GM23338 (cell line): ENCODE results near the gene BHLHA15.

Experiments used
- EZH2phosphoT487 ChIP-seq: fragments of 200-600 bp; sonication (generic); IDR thresholded peaks from one replicate; pipeline ENCODE4 v1.8.1; 2018; ENCODE audit warnings: antibody characterized with exemption; ENCODE audit not compliant: unreplicated experiment
- POLR2AphosphoS5 ChIP-seq: IDR thresholded peaks from 2 replicates; pipeline ENCODE4 v1.6.1; 2016; ENCODE audit warnings: antibody characterized with exemption, low read depth
- STAT1 ChIP-seq: IDR thresholded peaks from one replicate; pipeline ENCODE4 v1.6.1; 2016; ENCODE audit warnings: antibody characterized with exemption; ENCODE audit not compliant: unreplicated experiment
- TF ChIP-seq, protein P1 (sequence below), 2 experiments: fragments of 200-600 bp in 1 of 2; sonication (generic) in 1 of 2; conservative IDR thresholded peaks; 2 replicates each; pipeline versions ENCODE4 v1.5.1 to v1.6.1; 2016 to 2017; ENCODE audit warnings: antibody characterized with exemption in 2 of 2, low read depth in 2 of 2, mild to moderate bottlenecking in 2 of 2, moderate library complexity in 1 of 2
- TF ChIP-seq, protein P2 (sequence below): IDR thresholded peaks from one replicate; pipeline ENCODE4 v1.6.1; 2018; ENCODE audit warnings: antibody characterized with exemption; ENCODE audit not compliant: unreplicated experiment

DNA sequence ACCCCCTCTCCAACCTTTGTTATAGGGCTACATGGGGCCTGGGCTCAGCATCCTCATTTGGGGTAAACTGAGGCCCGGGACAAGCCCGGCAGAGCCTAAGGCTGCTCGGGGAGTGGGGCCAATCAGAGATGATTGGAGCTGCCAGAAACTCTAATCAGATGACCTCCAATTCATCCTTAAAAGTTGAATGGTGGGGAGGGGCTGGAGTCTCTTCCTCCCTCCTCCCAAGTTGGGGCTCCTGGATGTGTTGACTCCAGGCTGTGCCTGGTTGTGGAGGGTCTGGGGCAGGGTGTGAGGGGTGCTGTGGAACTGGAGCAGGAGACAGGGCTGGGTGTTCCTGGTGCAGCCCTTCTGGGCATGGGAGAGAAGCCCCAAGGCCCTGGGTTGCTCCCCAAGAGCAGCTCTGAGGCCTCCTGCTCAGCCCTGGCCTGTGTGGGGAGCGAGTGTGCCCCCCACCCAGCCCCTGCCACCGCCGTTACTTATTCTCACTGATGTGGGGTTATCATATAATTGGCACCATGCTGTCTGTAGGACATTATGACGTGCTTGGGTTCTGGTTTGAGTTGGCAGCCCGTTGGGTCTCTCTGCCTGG, 2.2 kb downstream of the BHLHA15 start:
- TF ChIP-seq, protein P1, sequence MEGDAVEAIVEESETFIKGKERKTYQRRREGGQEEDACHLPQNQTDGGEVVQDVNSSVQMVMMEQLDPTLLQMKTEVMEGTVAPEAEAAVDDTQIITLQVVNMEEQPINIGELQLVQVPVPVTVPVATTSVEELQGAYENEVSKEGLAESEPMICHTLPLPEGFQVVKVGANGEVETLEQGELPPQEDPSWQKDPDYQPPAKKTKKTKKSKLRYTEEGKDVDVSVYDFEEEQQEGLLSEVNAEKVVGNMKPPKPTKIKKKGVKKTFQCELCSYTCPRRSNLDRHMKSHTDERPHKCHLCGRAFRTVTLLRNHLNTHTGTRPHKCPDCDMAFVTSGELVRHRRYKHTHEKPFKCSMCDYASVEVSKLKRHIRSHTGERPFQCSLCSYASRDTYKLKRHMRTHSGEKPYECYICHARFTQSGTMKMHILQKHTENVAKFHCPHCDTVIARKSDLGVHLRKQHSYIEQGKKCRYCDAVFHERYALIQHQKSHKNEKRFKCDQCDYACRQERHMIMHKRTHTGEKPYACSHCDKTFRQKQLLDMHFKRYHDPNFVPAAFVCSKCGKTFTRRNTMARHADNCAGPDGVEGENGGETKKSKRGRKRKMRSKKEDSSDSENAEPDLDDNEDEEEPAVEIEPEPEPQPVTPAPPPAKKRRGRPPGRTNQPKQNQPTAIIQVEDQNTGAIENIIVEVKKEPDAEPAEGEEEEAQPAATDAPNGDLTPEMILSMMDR (conservative IDR thresholded peaks at IDR 0.05; ENCODE audit: low read depth in 2 of 2), result no peak
- TF ChIP-seq STAT1 (no peak), EZH2phosphoT487 (no peak), POLR2AphosphoS5 (no peak)
- TF ChIP-seq, protein P2, sequence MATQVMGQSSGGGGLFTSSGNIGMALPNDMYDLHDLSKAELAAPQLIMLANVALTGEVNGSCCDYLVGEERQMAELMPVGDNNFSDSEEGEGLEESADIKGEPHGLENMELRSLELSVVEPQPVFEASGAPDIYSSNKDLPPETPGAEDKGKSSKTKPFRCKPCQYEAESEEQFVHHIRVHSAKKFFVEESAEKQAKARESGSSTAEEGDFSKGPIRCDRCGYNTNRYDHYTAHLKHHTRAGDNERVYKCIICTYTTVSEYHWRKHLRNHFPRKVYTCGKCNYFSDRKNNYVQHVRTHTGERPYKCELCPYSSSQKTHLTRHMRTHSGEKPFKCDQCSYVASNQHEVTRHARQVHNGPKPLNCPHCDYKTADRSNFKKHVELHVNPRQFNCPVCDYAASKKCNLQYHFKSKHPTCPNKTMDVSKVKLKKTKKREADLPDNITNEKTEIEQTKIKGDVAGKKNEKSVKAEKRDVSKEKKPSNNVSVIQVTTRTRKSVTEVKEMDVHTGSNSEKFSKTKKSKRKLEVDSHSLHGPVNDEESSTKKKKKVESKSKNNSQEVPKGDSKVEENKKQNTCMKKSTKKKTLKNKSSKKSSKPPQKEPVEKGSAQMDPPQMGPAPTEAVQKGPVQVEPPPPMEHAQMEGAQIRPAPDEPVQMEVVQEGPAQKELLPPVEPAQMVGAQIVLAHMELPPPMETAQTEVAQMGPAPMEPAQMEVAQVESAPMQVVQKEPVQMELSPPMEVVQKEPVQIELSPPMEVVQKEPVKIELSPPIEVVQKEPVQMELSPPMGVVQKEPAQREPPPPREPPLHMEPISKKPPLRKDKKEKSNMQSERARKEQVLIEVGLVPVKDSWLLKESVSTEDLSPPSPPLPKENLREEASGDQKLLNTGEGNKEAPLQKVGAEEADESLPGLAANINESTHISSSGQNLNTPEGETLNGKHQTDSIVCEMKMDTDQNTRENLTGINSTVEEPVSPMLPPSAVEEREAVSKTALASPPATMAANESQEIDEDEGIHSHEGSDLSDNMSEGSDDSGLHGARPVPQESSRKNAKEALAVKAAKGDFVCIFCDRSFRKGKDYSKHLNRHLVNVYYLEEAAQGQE, result no peak
